Adipose tissue (tissue), 3 donors: ENCODE data around the gene GOLGA8B. TPM values are rescaled to one million over a fixed set of nuclear protein-coding genes. Genes with fewer than 3 reads are reported as not detected.
"Not testable (repeated sequence)": the region's sequence is repeated elsewhere in the genome, so short reads cannot be mapped to it uniquely, and the experiment has no call there.

Experiments used
- H3K27ac ChIP-seq: one replicate; pipeline ENCODE4 v1.5.1; 2013; ENCODE audit warnings: low read depth, low read length
- WGBS, 3 donors: extraction: QIAGEN DNeasy Blood & Tissue Kit; methylation state at CpG; one replicate each; pipeline ENCODE4 v1.1.7; 2013; 5-methylcytosine and 5-hydroxymethylcytosine counted together
- polyA plus RNA-seq, 3 donors: library from polyadenylated mRNA; stranded (reverse); fragments of 200-250 nt; gene quantifications; one replicate each; pipeline ENCODE4 v1.2.3, GENCODE V29; 2013
- donor health status: healthy with polysubstance abuse.
- donor health status: Bipolar disorder and iron deficiency.
- donor health status: healthy.

The GOLGA8B gene
- polyA plus RNA-seq, 3 donors, result 26.9 to 57.2 (median 29.1) TPM

- 58 to 85% (median 75%) methylated on average over 13 of the region's 13 CpGs for WGBS, 3 donors
- not testable (repeated sequence) for H3K27ac ChIP-seq
Measured at GRCh38 chr15:34572019-34572641, 11.3 kb downstream of the GOLGA8B start.

- 65 to 86% (median 78%) methylated on average over 2 to 4 of the region's 4 CpGs for WGBS, 3 donors
- not testable (repeated sequence) for H3K27ac ChIP-seq
Measured at GRCh38 chr15:34569670-34570396, 13.6 kb downstream of the GOLGA8B start.

DNA sequence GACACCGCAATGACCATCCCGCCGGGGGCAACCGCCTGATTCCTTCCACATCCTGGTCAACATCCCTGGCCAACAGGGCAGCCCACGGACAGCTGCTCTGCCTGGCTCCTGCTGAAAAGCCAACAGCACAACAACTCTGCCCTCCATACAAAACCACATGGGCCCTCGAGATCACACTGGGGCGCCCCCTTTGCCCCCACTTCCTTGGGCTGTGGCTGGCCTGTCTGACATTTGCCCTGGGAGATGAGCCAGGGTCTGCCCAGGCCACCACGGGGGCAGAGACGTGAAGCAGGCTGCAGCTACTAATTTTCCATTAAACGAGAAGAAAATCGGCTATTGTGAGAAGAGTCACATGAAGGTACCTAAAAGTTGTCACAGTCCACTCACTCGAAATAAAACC, 16.3 kb downstream of the GOLGA8B start:
- 86 to 96% (median 88%) methylated on average over 5 to 7 of the region's 12 CpGs for WGBS, 3 donors
- H3K27ac ChIP-seq, result not testable (repeated sequence)

DNA sequence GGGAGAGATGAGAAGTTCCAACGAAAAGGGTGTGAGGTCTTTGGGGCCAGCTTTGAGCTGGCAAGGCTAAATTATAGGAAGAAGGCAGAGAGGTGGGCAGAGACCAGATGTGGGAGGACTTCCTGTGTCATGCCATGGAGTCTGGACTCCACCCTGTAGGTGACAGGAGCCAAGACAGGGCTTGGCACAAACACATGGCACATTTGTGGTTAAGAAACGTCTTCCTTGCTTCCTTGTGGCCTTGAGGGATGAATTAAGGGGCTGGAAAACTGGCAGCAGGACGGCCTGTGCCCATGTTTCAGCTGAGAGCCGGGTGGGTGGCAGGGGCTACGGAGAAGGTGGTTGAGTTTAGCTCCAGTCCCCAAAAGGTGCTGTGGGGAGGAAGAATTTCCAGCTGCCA, 18.7 kb downstream of the GOLGA8B start:
- not testable (repeated sequence) for H3K27ac ChIP-seq
- 69 to 70% methylated on average over 5 of the region's 5 CpGs; no CpG with 5 or more reads in 1 of the 3 donors for WGBS, 3 donors

DNA sequence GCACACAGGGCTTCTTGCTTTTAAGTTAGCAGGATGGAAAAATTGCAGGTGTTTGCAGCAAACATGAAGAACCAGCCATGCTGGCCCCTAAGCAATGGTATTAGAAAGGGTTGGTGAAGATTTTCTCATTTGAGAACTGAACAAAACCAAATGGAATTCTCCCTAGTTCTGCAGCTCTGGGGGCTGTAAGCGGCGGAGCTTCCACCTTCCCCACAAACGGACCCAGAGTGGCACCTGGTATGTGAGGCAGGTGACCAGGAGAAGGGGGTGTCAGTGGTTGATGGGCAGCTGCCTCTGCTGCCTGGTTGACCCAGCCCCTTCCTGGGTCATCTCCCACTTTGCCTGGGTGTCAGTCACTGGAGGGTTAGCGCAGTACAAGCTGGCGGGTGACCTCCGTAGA, 22.6 kb downstream of the GOLGA8B start:
- H3K27ac ChIP-seq, result not testable (repeated sequence)
- WGBS, 3 donors, result 79 to 85% methylated on average over 3 of the region's 6 CpGs; no CpG with 5 or more reads in 1 of the 3 donors

- 95 to 100% (median 98%) methylated on average over 4 to 5 of the region's 5 CpGs for WGBS, 3 donors
- not testable (repeated sequence) for H3K27ac ChIP-seq
Measured at GRCh38 chr15:34559764-34560163, 23.7 kb downstream of the GOLGA8B start.

DNA sequence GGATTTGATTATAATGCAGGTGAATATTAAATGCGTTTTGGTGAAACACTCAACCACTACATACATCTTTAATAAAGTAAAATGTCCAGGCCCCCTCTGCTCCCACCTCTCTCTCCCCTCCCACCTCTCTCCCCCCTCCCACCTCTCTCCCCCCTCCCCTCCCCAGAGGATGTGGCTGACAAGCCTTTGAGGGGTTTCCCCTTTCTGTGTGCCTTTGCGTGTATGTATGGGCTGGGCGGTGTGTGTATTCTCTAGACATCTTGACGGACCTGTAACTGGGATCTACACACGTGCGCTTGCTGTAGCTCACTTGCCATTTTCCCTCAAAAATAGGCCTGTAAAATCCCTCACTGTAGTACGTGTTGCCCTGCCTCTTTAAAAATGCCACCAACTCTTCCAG, 28.3 kb downstream of the GOLGA8B start:
- 57% methylated on average over 1 of the region's 7 CpGs; no CpG with 5 or more reads in 2 of the 3 donors for WGBS, 3 donors
- H3K27ac ChIP-seq, result not testable (repeated sequence)

DNA sequence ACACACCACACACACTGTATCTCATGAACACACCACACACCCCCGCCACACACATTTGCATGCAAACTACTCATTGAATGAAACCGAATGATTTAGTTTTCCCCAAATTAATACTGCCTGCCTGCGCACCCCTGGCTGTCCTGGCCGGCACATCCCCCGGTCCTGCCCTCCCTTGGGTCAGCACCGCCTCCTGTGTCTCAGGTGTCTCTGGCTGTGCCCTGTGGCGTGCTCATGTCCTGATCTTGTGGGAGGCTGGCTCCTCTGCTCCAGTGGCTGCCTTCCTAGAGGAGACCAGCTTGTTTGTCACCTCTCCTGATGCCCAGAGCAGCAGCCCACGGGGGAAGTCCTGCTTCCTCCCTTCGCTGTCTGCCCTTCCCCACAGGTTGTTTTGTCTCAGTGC, 28.7 kb downstream of the GOLGA8B start:
- H3K27ac ChIP-seq, result not testable (repeated sequence)
- WGBS, 3 donors, result 90% methylated on average over 4 of the region's 9 CpGs; no CpG with 5 or more reads in 1 of the 3 donors

- WGBS, 3 donors, result 93 to 96% (median 95%) methylated on average over 3 of the region's 5 CpGs
- not testable (repeated sequence) for H3K27ac ChIP-seq
Measured at GRCh38 chr15:34554126-34554525, 29.3 kb downstream of the GOLGA8B start.

DNA sequence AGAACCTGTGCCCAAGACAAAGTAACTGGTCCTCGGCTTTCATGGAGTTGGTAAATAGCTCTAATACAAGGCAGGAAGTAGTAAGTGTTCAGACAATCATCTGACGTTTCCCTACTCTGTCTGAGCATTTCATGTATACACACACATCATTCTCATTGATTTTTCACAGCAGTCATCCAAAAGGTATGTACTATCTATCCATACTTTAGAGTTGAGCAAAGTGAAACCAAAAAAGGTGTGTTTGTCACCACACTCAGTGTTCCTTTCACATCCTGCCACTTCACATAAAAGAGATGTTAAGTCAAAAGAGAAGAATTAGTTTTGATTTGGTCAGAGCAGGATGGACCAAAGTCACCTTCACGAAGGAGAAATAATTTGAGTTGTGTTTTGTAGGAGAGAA, 33.3 kb downstream of the GOLGA8B start:
- no CpG with 5 or more reads among the region's 3 CpGs for WGBS, 3 donors
- not testable (repeated sequence) for H3K27ac ChIP-seq

GRCh38 chr15:34549381-34549809, 34.1 kb downstream of the GOLGA8B start:
- 96 to 98% methylated on average over 1 of the region's 4 CpGs; no CpG with 5 or more reads in 1 of the 3 donors for WGBS, 3 donors

DNA sequence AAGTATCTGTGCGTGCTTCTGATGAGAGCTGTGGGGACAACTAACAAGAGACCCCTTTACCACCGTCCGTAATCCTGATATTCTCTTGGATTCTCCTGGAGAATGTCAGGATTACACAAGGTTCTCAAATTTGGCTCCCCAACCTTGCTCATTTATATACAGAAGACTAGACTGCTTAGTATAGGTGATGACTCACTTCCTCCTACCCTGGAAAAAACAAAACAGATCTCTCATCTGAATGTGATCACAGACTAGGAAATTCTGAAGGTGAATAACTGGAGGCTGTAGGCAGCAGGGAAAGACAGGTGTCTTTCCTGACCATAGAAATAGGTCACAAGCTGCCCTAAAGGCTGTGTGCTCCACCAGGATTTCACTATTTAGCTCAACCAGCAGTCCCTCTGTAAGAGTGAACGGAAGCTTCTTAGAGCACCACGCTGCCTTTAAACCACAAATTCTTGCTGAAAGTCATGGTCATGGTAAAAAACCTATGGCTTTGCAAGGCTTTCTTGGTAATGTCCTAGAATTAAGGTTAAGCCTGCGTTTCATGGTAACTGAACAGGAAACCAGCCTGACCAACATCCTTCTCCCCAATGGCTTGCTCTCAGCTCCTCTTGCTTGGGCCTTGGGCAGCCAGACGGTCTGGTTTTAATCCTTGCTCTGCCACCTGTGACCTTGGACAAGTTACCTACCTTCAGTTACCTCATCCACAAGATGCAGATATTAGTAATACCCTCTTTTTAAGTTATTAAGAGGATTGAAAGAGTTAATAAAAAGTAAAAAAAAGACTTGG, 39.4 kb downstream of the GOLGA8B start:
- 48 to 60% methylated on average over 1 to 2 of the region's 7 CpGs; no CpG with 5 or more reads in 1 of the 3 donors for WGBS, 3 donors
- not testable (repeated sequence) for H3K27ac ChIP-seq

More at GRCh38 chr15:34549381-34549809, 34.1 kb downstream of the GOLGA8B start:
- H3K27ac ChIP-seq, result not testable (repeated sequence)

GRCh38 chr15:34535857-34536256, 47.6 kb downstream of the GOLGA8B start:
- WGBS, 3 donors, result no CpG with 5 or more reads among the region's 13 CpGs
- H3K27ac ChIP-seq, result not testable (repeated sequence)

Other genes with a start within 250 kb of the GOLGA8B start
- gene SLC12A6, start 245.9 kb downstream of the GOLGA8B start, polyA plus RNA-seq, result 1 to 10 TPM; 3.6 to 7.6 (median 5.8) TPM
- gene NOP10, start 240.5 kb downstream of the GOLGA8B start, polyA plus RNA-seq, result 100 to 1,000 TPM; 107 to 275 (median 237) TPM
- not detected for gene NUTM1, start 240.3 kb downstream of the GOLGA8B start, polyA plus RNA-seq
- 10 to 100 TPM; 11.4 to 39.8 (median 20.7) TPM for gene LPCAT4, start 216.5 kb downstream of the GOLGA8B start, polyA plus RNA-seq
- gene GOLGA8A, start 145.8 kb downstream of the GOLGA8B start, polyA plus RNA-seq, result 10 to 100 TPM; 21.4 to 48.3 (median 30.4) TPM
- gene GJD2, start 171.3 kb upstream of the GOLGA8B start, polyA plus RNA-seq, result 1 to 10 TPM in 1 of 3 donors, not detected in 2; 2.8 TPM
- 10 to 100 TPM in 1 of 3 donors, under 1 TPM in 2; 0.32 to 20.1 (median 0.83) TPM for gene ACTC1, start 211.9 kb upstream of the GOLGA8B start, polyA plus RNA-seq